HepG2 (cell line): ENCODE measurements around the gene OCSTAMP. TPM values are rescaled to one million over a fixed set of nuclear protein-coding genes. Genes with fewer than 3 reads are reported as not detected.

ENCODE experiments used
- ATAC-seq: fragments of 200-7000 bp; cut with Tn5 transposase; 3 replicates; pipeline ENCODE4 v1.9.1; 2020; ENCODE audit warnings: mild to moderate bottlenecking, moderate library complexity
- BruUV-seq: library from RNA; stranded (reverse); fragments of 400-500 nt; replicated peaks from 2 replicates; lab custom pipeline; 2021; lab: Mats Ljungman, UMichigan
- CTCF ChIA-PET: fragments of 300-600 bp; formaldehyde crosslinking; extraction: SDS; loops from one replicate; lab custom pipeline; 2021; ENCODE audit warnings: low total read pairs, inconsistent platforms, low intra/inter-chr PET ratio; lab: Yijun Ruan, JAX
- POLR2A ChIA-PET: fragments of 350-600 bp; sonication (Branson Sonifier 250); formaldehyde crosslinking; loops from one replicate; lab custom pipeline; 2020; ENCODE audit warnings: antibody characterized with exemption, inconsistent platforms; lab: Yijun Ruan, JAX
- DNase-seq: peaks from one replicate; pipeline ENCODE4 v3.0.0-alpha.2; 2015; ENCODE audit warnings: low spot score
- FAIRE-seq: peaks from 3 replicates; lab custom pipeline; 2011; peaks lifted over from hg19 to GRCh38; lab: Jason Lieb, UNC
- H2AFZ ChIP-seq: one replicate; pipeline ENCODE4 v1.6.1; 2011; ENCODE audit warnings: low read length, inconsistent platforms
- H3K27ac ChIP-seq: fragments of 300-600 bp; 3 replicates; pipeline ENCODE4 v1.8.0; 2011; ENCODE audit warnings: mixed run types, mild to moderate bottlenecking, mixed read lengths, low read length, inconsistent platforms; ENCODE audit not compliant: insufficient read depth; ENCODE audit errors: extremely low read length
- H3K27me3 ChIP-seq, 2 experiments: fragments of 200-600 bp in 1 of 2; 2 replicates in 1 of 2; 3 replicates in 1 of 2; pipeline versions ENCODE4 v1.6.0 to v1.8.0; 2011; ENCODE audit warnings: low read length in 2 of 2, mild to moderate bottlenecking in 2 of 2, moderate library complexity in 2 of 2, inconsistent platforms in 1 of 2; ENCODE audit not compliant: insufficient read depth in 2 of 2, control insufficient read depth in 1 of 2
- H3K36me3 ChIP-seq, 2 experiments: fragments of 200-600 bp in 1 of 2; replicated peaks in 1 of 2; 2 replicates in 1 of 2; 3 replicates in 1 of 2; pipeline versions ENCODE4 v1.5.1 to v1.8.0; 2011; ENCODE audit warnings: low read length in 2 of 2, inconsistent platforms in 1 of 2; ENCODE audit not compliant: insufficient read depth in 2 of 2, control insufficient read depth in 1 of 2
- H3K4me1 ChIP-seq: 2 replicates; pipeline ENCODE4 v1.5.1; 2012; ENCODE audit warnings: low read length, inconsistent platforms; ENCODE audit not compliant: insufficient read depth
- H3K4me2 ChIP-seq: 2 replicates; pipeline ENCODE4 v1.6.0; 2011; ENCODE audit warnings: low read depth, low read length, inconsistent platforms
- H3K4me3 ChIP-seq, 3 experiments: fragments of 200-600 bp in 1 of 3; sonication (generic), shearing (Covaris generic) in 1 of 3; replicated peaks in 1 of 3; 2 replicates each; pipeline ENCODE4 v1.5.1; 2011 to 2016; ENCODE audit warnings: low read length in 3 of 3, inconsistent platforms in 2 of 3, low read depth in 2 of 3, mild to moderate bottlenecking in 2 of 3, control low read depth in 1 of 3, mixed read lengths in 1 of 3; ENCODE audit not compliant: insufficient read depth in 1 of 3
- H3K79me2 ChIP-seq: one replicate; pipeline ENCODE4 v1.6.1; 2011; ENCODE audit warnings: low read length, inconsistent platforms; ENCODE audit not compliant: insufficient read depth
- H3K9ac ChIP-seq: 2 replicates; pipeline ENCODE4 v1.6.0; 2011; ENCODE audit warnings: mild to moderate bottlenecking, low read depth, low read length, inconsistent platforms; ENCODE audit not compliant: insufficient read depth
- H3K9me3 ChIP-seq: 2 replicates; pipeline ENCODE4 v1.5.1; 2012; ENCODE audit warnings: mild to moderate bottlenecking, low read length
- H4K20me1 ChIP-seq: 2 replicates; pipeline ENCODE4 v1.6.0; 2011; ENCODE audit warnings: inconsistent platforms, mild to moderate bottlenecking, low read length, moderate library complexity; ENCODE audit not compliant: insufficient read depth
- ETS1 ChIP-seq: sonication (generic); formaldehyde crosslinking; IDR thresholded peaks from 2 replicates; pipeline ENCODE4 v1.4.0; 2020; ENCODE audit warnings: missing genetic modification reagents
- JUN ChIP-seq: sonication (generic); formaldehyde crosslinking; IDR thresholded peaks from 2 replicates; pipeline ENCODE4 v1.4.0; 2020; ENCODE audit warnings: mild to moderate bottlenecking, missing genetic modification reagents
- ZBTB38 ChIP-seq: sonication (generic); formaldehyde crosslinking; IDR thresholded peaks from 2 replicates; pipeline ENCODE4 v1.5.1; 2020; ENCODE audit warnings: mild to moderate bottlenecking, missing genetic modification reagents
- ZNF350 ChIP-seq: sonication (generic); formaldehyde crosslinking; IDR thresholded peaks from 2 replicates; pipeline ENCODE4 v1.4.0; 2020; ENCODE audit warnings: mild to moderate bottlenecking, low read depth, missing genetic modification reagents, borderline replicate concordance
- ZNF501 ChIP-seq: sonication (generic); formaldehyde crosslinking; IDR thresholded peaks from 2 replicates; pipeline ENCODE4 v1.5.1; 2020; ENCODE audit warnings: mild to moderate bottlenecking, moderate library complexity, missing genetic modification reagents
- ZNF768 ChIP-seq: sonication (generic); formaldehyde crosslinking; IDR thresholded peaks from 2 replicates; pipeline ENCODE4 v1.4.0; 2020; ENCODE audit warnings: missing genetic modification reagents
- WGBS: methylation state at CpG from one replicate; pipeline ENCODE4 v1.1.6; 2017; ENCODE audit warnings: low lambda C conversion rate; 5-methylcytosine and 5-hydroxymethylcytosine counted together
- in situ Hi-C: cut with HindIII; loops from 2 replicates; pipeline ENCODE4 v1.10.0; 2017; ENCODE audit warnings: low pct_unique_long_range_greater_than_20kb; ENCODE audit not compliant: extremely low pct_ligation_motif_present
- intact Hi-C: fragments of 100-400 bp; cut with micrococcal nuclease; formaldehyde crosslinking; loops from one replicate; pipeline ENCODE4 v1.10.0; 2022; ENCODE audit not compliant: unreplicated experiment
- polyA plus RNA-seq, 8 experiments: library from polyadenylated mRNA; depleted of rRNA in 3 of 8; stranded (reverse) in 7 of 8; unstranded in 1 of 8; fragments of >200 nt; fragmentation: Illumina TruSeq in 4 of 8; extraction: Trizol in 4 of 8; gene quantifications; 2 replicates each; pipeline versions ENCODE4 v1.2.1 to v1.2.3, GENCODE V29; 2011 to 2016; ENCODE audit warnings: low read depth in 4 of 8, missing spikeins in 1 of 8, mixed read lengths in 1 of 8; ENCODE audit not compliant: insufficient read depth in 1 of 8
- total RNA-seq, 5 experiments: library from RNA; depleted of rRNA; stranded (reverse); fragments of >200 nt; fragmentation: Illumina TruSeq; extraction: Trizol; gene quantifications; 2 replicates each; pipeline ENCODE4 v1.2.3, GENCODE V29; 2016; ENCODE audit warnings: low read depth in 1 of 5

The OCSTAMP gene
- total and polyA plus RNA-seq, 2 of the 13 experiments (the other 11 are each of a cell fraction or from before 2014, with no cell fraction given), result not detected

GRCh38 chr20:46570956-46571355 lies 20.5 kb upstream of the OCSTAMP start (continued):
- TF ChIP-seq ETS1 (CRISPR knock-in tag) (no peak), ZBTB38 (CRISPR knock-in tag) (no peak)

DNA sequence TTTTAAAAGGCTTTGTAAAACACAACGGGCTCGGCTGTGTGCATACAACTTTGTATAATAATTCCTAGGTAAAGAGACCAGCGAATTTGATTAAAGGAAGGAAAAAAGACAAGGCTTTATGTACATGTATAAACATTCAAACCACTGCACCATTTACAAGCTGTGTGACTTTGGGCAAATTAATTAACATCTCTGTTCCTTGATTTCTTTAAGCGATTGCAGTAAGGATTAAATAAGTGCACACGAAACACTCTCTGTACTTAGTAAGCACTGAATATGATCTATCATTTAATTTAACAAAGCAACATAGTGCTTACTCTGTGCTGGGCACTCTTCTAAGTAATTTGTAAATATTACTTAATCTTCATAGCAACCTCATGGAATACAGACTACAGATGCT lies 19.5 kb upstream of the OCSTAMP start:
- H3K4me3 ChIP-seq, result no peak overlapping the region
- H3K27me3 ChIP-seq, result no peaks in the 10 kb centered on the region
- in situ Hi-C loops (loop anchor here (5.0 kb wide), 1 partner anchor 67 kb away; no protein-coding TSS in a partner anchor), intact Hi-C loops (no loop called here)
- no peaks in the 10 kb centered on the region for H3K79me2 ChIP-seq
- peaks cover 3% of the 10 kb centered on the region in 2 experiments; a peak in 3 of 5 replicates for H3K36me3 ChIP-seq
- WGBS, result 89% methylated on average over 5 of the region's 5 CpGs
- TF ChIP-seq JUN (CRISPR knock-in tag) (no peak), ZNF350 (no peak), ZNF501 (CRISPR knock-in tag) (no peak), ZNF768 (CRISPR knock-in tag) (peak; percentile 76; the same call in 1 of the 2 replicates)
- ChIA-PET POLR2A (interaction anchor here (1.7 kb wide), 1 partner anchor 79 kb away, joined by 13 read pairs; no protein-coding TSS in a partner anchor), CTCF (no interaction called here)
- peaks cover 23% of the 10 kb centered on the region for H3K4me1 ChIP-seq
- H3K27ac ChIP-seq, result no peak overlapping the region
- H3K4me2 ChIP-seq, result no peak overlapping the region
- no peak overlapping the region for H3K9ac ChIP-seq
- FAIRE-seq, result no peak
- no TSS peak for BruUV-seq
- no peaks in the 10 kb centered on the region for H4K20me1 ChIP-seq
- no peak for ATAC-seq
- H3K9me3 ChIP-seq, result no peaks in the 10 kb centered on the region
- DNase-seq, result no peak
- no peak overlapping the region for H2AFZ ChIP-seq
